Transverse colon (tissue), 4 donors: ENCODE results near the gene MTREX. TPM values are rescaled to one million over a fixed set of nuclear protein-coding genes. Genes with fewer than 3 reads are reported as not detected.
A peak's percentile ranks its signal among the peaks of the same experiment; 100 is the strongest.

Experiments
- DNase-seq: peaks from one replicate; pipeline ENCODE4 v3.0.0-alpha.2; 2019
- H3K27ac ChIP-seq, 4 donors: fragments of 200-600 bp; sonication (generic); 2 replicates each; pipeline ENCODE4 v1.5.1; 2016 to 2018; ENCODE audit warnings: inconsistent platforms in 4 of 4
- H3K27me3 ChIP-seq: fragments of 200-600 bp; sonication (generic); 2 replicates; pipeline ENCODE4 v1.5.1; 2017; ENCODE audit warnings: inconsistent platforms
- H3K36me3 ChIP-seq, 4 donors: fragments of 200-600 bp; sonication (generic); 2 replicates each; pipeline ENCODE4 v1.5.1; 2017 to 2019; ENCODE audit warnings: inconsistent platforms in 4 of 4
- H3K4me1 ChIP-seq, 4 donors: fragments of 200-600 bp; sonication (generic); 2 replicates each; pipeline ENCODE4 v1.5.1; 2017 to 2020; ENCODE audit warnings: inconsistent platforms in 4 of 4
- H3K4me3 ChIP-seq, 4 donors: fragments of 200-600 bp; sonication (generic); 1 replicate in 1 of 4; 2 replicates in 3 of 4; pipeline versions ENCODE4 v1.5.1 to v1.6.1; 2017 to 2019; ENCODE audit warnings: inconsistent platforms in 4 of 4
- H3K9me3 ChIP-seq, 2 donors: fragments of 200-600 bp; sonication (generic); 2 replicates each; pipeline ENCODE4 v1.5.1; 2017 to 2019; ENCODE audit warnings: inconsistent platforms in 2 of 2
- EP300 ChIP-seq: sonication (generic); formaldehyde crosslinking; IDR thresholded peaks from one replicate; pipeline ENCODE4 v1.6.1; 2017; ENCODE audit warnings: antibody characterized with exemption, low read depth
- POLR2A ChIP-seq: fragments of 450-650 bp; IDR thresholded peaks from one replicate; pipeline ENCODE4 v1.6.1; 2016; ENCODE audit warnings: antibody characterized with exemption, mild to moderate bottlenecking, moderate library complexity
- POLR2AphosphoS5 ChIP-seq, 3 donors: sonication (generic); formaldehyde crosslinking; IDR thresholded peaks; one replicate each; pipeline ENCODE4 v1.6.1; 2016; ENCODE audit warnings: antibody characterized with exemption in 3 of 3
- WGBS, 2 donors: methylation state at CpG; one replicate each; pipeline ENCODE4 v1.1.5; 2018; ENCODE audit warnings: low coverage in 1 of 2; 5-methylcytosine and 5-hydroxymethylcytosine counted together
- in situ Hi-C, 4 donors: fragments of 200-750 bp; cut with MboI; loops; one replicate each; pipeline versions ENCODE4 v1.15.0 to v1.15.1; 2017; ENCODE audit warnings: low sequenced_read_pairs in 3 of 4, low pct_ligation_motif_present in 1 of 4, low pct_unique_long_range_greater_than_20kb in 1 of 4
- intact Hi-C: fragments of 100-400 bp; cut with DNase I; formaldehyde crosslinking; loops from one replicate; pipeline ENCODE4 v1.15.1; 2023; ENCODE audit warnings: low total_unique reads
- total RNA-seq, 4 donors: library from RNA; depleted of rRNA; stranded (reverse); fragments of >200 nt; gene quantifications; one replicate each; pipeline ENCODE4 v1.1.0, GENCODE V29; 2016
- TF ChIP-seq, protein P1 (sequence below), 5 experiments: fragments of 200-600 bp in 3 of 5; fragments of 450-650 bp in 2 of 5; sonication (generic) in 3 of 5; IDR thresholded peaks; 1 replicate in 2 of 5; 2 replicates in 3 of 5; pipeline ENCODE4 v1.5.1; 2016 to 2017; ENCODE audit warnings: antibody characterized with exemption in 5 of 5, inconsistent platforms in 3 of 5, mild to moderate bottlenecking in 2 of 5, moderate library complexity in 1 of 5

Gene MTREX
- total RNA-seq, 4 donors from 2014 or later, result 29.5 to 85.9 (median 65.5) TPM

DNA sequence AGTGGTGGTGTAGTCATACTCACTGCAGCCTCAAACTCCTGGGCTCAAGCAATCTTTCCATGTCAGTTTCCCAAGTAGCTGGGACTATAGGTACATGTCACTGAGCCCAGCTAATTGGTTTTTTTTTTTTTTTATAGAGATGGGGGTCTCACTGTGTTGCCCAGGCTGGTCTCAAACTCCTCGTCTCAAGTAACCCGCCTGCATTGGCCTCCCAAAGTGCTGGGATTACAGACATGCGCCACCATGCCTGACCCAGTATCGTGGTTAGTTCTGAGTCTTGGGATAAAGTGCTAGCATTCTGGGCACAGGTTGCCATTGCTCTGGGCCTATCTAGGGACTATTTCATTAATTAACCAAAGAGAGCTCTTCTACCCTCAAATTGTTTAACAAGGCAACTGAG lies 118.7 kb downstream of the MTREX start:
- Histone ChIP-seq H3K27ac (no peak overlapping the region), H3K9me3 (no peaks in the 10 kb centered on the region), H3K36me3 (peaks cover 0 to 55% (median 17%) of the 10 kb centered on the region in 4 donors), H3K27me3 (no peaks in the 10 kb centered on the region), H3K4me1 (peaks cover 25 to 57% (median 37%) of the 10 kb centered on the region in 4 donors), H3K4me3 (no peak overlapping the region)
- DNase-seq, result no peak
- 98% methylated on average over 4 of the region's 4 CpGs; no CpG with 5 or more reads in 1 of the 2 donors for WGBS, 2 donors
- in situ Hi-C loops (no loop called here), intact Hi-C loops (no loop called here)
- TF ChIP-seq, protein P1, sequence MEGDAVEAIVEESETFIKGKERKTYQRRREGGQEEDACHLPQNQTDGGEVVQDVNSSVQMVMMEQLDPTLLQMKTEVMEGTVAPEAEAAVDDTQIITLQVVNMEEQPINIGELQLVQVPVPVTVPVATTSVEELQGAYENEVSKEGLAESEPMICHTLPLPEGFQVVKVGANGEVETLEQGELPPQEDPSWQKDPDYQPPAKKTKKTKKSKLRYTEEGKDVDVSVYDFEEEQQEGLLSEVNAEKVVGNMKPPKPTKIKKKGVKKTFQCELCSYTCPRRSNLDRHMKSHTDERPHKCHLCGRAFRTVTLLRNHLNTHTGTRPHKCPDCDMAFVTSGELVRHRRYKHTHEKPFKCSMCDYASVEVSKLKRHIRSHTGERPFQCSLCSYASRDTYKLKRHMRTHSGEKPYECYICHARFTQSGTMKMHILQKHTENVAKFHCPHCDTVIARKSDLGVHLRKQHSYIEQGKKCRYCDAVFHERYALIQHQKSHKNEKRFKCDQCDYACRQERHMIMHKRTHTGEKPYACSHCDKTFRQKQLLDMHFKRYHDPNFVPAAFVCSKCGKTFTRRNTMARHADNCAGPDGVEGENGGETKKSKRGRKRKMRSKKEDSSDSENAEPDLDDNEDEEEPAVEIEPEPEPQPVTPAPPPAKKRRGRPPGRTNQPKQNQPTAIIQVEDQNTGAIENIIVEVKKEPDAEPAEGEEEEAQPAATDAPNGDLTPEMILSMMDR (IDR thresholded peaks at IDR 0.05), result no peak
- no peak for TF ChIP-seq POLR2AphosphoS5 (IDR thresholded peaks at IDR 0.05)
- no peak for TF ChIP-seq POLR2A
- TF ChIP-seq EP300, result no peak

GRCh38 chr5:55427157-55427556 lies 119.4 kb downstream of the MTREX start:
- TF ChIP-seq EP300 (no peak), POLR2AphosphoS5 (IDR thresholded peaks at IDR 0.05) (no peak), POLR2A (no peak)
- TF ChIP-seq, protein P1 (IDR thresholded peaks at IDR 0.05), result no peak
- intact Hi-C loops (no loop called here), in situ Hi-C loops (no loop called here)
- Histone ChIP-seq H3K4me1 (peaks cover 25 to 52% (median 37%) of the 10 kb centered on the region in 4 donors), H3K36me3 (peaks cover 0 to 50% (median 17%) of the 10 kb centered on the region in 4 donors), H3K9me3 (no peaks in the 10 kb centered on the region), H3K4me3 (no peak overlapping the region), H3K27me3 (no peaks in the 10 kb centered on the region), H3K27ac (peak overlapping the region; percentile 12 to 72 (median 34))
- WGBS, 2 donors, result 75 to 85% methylated on average over 1 of the region's 1 CpG
- DNase-seq, result no peak

GRCh38 chr5:55429221-55429612 lies 121.4 kb downstream of the MTREX start:
- Histone ChIP-seq H3K9me3 (no peaks in the 10 kb centered on the region), H3K27ac (peak overlapping the region; percentile 48 to 72 (median 60)), H3K4me1 (peaks cover 25 to 49% (median 38%) of the 10 kb centered on the region in 4 donors), H3K36me3 (peaks cover 0 to 29% (median 10%) of the 10 kb centered on the region in 4 donors), H3K27me3 (no peaks in the 10 kb centered on the region), H3K4me3 (no peak overlapping the region)
- intact Hi-C loops (no loop called here), in situ Hi-C loops (no loop called here)
- TF ChIP-seq POLR2A (no peak), POLR2AphosphoS5 (IDR thresholded peaks at IDR 0.05) (no peak), EP300 (no peak)
- TF ChIP-seq, protein P1 (IDR thresholded peaks at IDR 0.05), result no peak
- 56% methylated on average over 2 of the region's 2 CpGs; no CpG with 5 or more reads in 1 of the 2 donors for WGBS, 2 donors
- no peak for DNase-seq

DNA sequence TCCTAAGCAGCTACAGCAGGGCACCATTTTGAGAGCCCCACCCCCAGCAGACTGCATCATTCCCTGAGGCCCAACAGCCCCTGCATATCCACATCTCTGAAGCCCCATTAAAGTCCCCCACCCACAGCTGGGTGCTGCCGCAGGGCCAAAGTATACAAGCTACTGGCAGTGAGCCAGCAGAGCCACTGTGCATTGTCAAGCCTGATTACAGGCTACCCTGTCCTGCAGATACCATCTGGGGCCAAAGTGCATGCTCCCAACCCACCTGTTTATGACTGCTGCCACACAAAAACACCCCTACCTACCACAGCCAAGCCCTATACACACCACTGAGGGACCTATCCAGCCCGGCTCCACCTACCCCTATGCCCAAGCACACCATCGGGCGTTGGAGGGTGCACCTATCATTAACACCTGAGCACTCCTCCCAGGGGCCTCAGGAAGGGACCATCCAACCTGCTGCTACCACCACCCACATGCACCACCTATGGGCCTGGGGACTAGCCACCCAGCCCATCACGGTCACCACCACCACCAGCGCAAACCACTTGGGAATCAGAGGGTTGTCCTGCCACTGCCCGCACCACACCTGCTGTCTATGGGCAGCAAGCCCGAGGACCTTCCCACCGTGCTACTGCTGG lies 121.9 kb downstream of the MTREX start:
- peak; percentile 87 for DNase-seq
- H3K27me3 ChIP-seq, result no peaks in the 10 kb centered on the region
- in situ Hi-C loops, result no loop called here
- H3K4me3 ChIP-seq, result no peak overlapping the region
- no peaks in the 10 kb centered on the region for H3K9me3 ChIP-seq
- H3K4me1 ChIP-seq, result peaks cover 25 to 54% (median 43%) of the 10 kb centered on the region in 4 donors
- H3K27ac ChIP-seq, result peak overlapping the region; percentile 48 to 72 (median 66)
- TF ChIP-seq EP300 (no peak), POLR2AphosphoS5 (IDR thresholded peaks at IDR 0.05) (peak in 2 of 3 donors; percentile 64 to 65), POLR2A (no peak)
- intact Hi-C loops, result no loop called here
- 71% methylated on average over 8 of the region's 9 CpGs; no CpG with 5 or more reads in 1 of the 2 donors for WGBS, 2 donors
- peaks cover 0 to 24% (median 7%) of the 10 kb centered on the region in 4 donors for H3K36me3 ChIP-seq
